ENCODE data around the gene NCK1. TPM values are rescaled to one million over a fixed set of nuclear protein-coding genes. Genes with fewer than 3 reads are reported as not detected.
A peak's percentile ranks its signal among the peaks of the same experiment; 100 is the strongest.

NCK1 gene
- total and polyA plus RNA-seq, 2 of the 13 experiments (the other 11 are each of a cell fraction or from before 2014, with no cell fraction given): 14.7 to 30.4 TPM

- TF ChIP-seq, protein P1, sequence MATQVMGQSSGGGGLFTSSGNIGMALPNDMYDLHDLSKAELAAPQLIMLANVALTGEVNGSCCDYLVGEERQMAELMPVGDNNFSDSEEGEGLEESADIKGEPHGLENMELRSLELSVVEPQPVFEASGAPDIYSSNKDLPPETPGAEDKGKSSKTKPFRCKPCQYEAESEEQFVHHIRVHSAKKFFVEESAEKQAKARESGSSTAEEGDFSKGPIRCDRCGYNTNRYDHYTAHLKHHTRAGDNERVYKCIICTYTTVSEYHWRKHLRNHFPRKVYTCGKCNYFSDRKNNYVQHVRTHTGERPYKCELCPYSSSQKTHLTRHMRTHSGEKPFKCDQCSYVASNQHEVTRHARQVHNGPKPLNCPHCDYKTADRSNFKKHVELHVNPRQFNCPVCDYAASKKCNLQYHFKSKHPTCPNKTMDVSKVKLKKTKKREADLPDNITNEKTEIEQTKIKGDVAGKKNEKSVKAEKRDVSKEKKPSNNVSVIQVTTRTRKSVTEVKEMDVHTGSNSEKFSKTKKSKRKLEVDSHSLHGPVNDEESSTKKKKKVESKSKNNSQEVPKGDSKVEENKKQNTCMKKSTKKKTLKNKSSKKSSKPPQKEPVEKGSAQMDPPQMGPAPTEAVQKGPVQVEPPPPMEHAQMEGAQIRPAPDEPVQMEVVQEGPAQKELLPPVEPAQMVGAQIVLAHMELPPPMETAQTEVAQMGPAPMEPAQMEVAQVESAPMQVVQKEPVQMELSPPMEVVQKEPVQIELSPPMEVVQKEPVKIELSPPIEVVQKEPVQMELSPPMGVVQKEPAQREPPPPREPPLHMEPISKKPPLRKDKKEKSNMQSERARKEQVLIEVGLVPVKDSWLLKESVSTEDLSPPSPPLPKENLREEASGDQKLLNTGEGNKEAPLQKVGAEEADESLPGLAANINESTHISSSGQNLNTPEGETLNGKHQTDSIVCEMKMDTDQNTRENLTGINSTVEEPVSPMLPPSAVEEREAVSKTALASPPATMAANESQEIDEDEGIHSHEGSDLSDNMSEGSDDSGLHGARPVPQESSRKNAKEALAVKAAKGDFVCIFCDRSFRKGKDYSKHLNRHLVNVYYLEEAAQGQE (IDR thresholded peaks at IDR 0.05; ENCODE audit: borderline replicate concordance in 1 of 2, low read depth in 1 of 2, low read length in 2 of 2): peak; percentile 78 to 94
- TF ChIP-seq ONECUT2 (CRISPR knock-in tag; IDR thresholded peaks at IDR 0.05): no peak
- TF ChIP-seq ZNF143 (CRISPR knock-in tag; IDR thresholded peaks at IDR 0.05): no peak
- TF ChIP-seq TRAFD1 (CRISPR knock-in tag; IDR thresholded peaks at IDR 0.05; ENCODE audit: borderline replicate concordance): no peak; the same call in 1 of the 2 replicates
- no peak for TF ChIP-seq MYNN (CRISPR knock-in tag; IDR thresholded peaks at IDR 0.05; ENCODE audit: low read depth)
- TF ChIP-seq ZMYM2 (CRISPR knock-in tag; IDR thresholded peaks at IDR 0.05): peak; percentile 63; the same call in 1 of the 2 replicates
- no peak for TF ChIP-seq ZNF256 (CRISPR knock-in tag; conservative IDR thresholded peaks at IDR 0.05)
- no peak for TF ChIP-seq SALL2 (CRISPR knock-in tag; IDR thresholded peaks at IDR 0.05)
- TF ChIP-seq, protein P2, sequence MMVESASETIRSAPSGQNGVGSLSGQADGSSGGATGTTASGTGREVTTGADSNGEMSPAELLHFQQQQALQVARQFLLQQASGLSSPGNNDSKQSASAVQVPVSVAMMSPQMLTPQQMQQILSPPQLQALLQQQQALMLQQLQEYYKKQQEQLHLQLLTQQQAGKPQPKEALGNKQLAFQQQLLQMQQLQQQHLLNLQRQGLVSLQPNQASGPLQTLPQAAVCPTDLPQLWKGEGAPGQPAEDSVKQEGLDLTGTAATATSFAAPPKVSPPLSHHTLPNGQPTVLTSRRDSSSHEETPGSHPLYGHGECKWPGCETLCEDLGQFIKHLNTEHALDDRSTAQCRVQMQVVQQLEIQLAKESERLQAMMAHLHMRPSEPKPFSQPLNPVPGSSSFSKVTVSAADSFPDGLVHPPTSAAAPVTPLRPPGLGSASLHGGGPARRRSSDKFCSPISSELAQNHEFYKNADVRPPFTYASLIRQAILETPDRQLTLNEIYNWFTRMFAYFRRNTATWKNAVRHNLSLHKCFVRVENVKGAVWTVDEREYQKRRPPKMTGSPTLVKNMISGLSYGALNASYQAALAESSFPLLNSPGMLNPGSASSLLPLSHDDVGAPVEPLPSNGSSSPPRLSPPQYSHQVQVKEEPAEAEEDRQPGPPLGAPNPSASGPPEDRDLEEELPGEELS (CRISPR knock-in tag; IDR thresholded peaks at IDR 0.05): 0 out of 2 replicates have a peak, but pooled peaks have one; percentile 24
- no peak for TF ChIP-seq ZNF550 (CRISPR knock-in tag; IDR thresholded peaks at IDR 0.05; ENCODE audit: borderline replicate concordance)
- no peak for TF ChIP-seq ZFP41 (CRISPR knock-in tag; IDR thresholded peaks at IDR 0.05; ENCODE audit: borderline replicate concordance)
- no peak for TF ChIP-seq MLXIP (CRISPR knock-in tag; IDR thresholded peaks at IDR 0.05; ENCODE audit: borderline replicate concordance)
Observed at GRCh38 chr3:136819731-136820679, 42.0 kb upstream of the NCK1 start (continued).
